ENCODE data around the gene TSPAN4. TPM values are rescaled to one million over a fixed set of nuclear protein-coding genes. Genes with fewer than 3 reads are reported as not detected.

Gene TSPAN4
- total and polyA plus RNA-seq, 9 of the 15 experiments (the other 6 are each of a cell fraction or from before 2014, with no cell fraction given): 0.07 to 31.0 (median 15.7) TPM

DNA sequence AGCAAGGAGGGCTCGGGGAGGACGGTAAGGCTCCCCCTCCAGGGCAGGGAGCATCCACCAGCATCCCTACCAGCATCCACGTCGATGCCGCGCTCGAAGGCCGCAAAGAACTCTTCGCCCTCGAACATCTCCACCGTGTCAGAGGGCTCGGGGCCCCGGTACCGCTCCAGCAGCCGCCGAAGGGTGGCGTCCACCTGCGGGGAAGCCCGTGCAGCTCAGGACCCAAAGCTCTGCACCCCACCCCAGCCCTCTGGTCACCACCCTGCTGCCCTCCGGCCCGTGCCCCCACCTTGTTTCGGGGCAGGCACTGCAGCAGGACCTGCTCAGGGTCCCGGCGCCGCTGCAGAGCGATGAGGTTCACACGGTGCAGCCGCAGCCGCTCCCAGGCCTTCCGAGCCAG, 42.2 kb upstream of the TSPAN4 start (continued):
- TF ChIP-seq, protein P1, sequence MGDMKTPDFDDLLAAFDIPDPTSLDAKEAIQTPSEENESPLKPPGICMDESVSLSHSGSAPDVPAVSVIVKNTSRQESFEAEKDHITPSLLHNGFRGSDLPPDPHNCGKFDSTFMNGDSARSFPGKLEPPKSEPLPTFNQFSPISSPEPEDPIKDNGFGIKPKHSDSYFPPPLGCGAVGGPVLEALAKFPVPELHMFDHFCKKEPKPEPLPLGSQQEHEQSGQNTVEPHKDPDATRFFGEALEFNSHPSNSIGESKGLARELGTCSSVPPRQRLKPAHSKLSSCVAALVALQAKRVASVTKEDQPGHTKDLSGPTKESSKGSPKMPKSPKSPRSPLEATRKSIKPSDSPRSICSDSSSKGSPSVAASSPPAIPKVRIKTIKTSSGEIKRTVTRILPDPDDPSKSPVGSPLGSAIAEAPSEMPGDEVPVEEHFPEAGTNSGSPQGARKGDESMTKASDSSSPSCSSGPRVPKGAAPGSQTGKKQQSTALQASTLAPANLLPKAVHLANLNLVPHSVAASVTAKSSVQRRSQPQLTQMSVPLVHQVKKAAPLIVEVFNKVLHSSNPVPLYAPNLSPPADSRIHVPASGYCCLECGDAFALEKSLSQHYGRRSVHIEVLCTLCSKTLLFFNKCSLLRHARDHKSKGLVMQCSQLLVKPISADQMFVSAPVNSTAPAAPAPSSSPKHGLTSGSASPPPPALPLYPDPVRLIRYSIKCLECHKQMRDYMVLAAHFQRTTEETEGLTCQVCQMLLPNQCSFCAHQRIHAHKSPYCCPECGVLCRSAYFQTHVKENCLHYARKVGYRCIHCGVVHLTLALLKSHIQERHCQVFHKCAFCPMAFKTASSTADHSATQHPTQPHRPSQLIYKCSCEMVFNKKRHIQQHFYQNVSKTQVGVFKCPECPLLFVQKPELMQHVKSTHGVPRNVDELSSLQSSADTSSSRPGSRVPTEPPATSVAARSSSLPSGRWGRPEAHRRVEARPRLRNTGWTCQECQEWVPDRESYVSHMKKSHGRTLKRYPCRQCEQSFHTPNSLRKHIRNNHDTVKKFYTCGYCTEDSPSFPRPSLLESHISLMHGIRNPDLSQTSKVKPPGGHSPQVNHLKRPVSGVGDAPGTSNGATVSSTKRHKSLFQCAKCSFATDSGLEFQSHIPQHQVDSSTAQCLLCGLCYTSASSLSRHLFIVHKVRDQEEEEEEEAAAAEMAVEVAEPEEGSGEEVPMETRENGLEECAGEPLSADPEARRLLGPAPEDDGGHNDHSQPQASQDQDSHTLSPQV (IDR thresholded peaks at IDR 0.05): no peak
- no peak for TF ChIP-seq NFIC (IDR thresholded peaks at IDR 0.05)

DNA sequence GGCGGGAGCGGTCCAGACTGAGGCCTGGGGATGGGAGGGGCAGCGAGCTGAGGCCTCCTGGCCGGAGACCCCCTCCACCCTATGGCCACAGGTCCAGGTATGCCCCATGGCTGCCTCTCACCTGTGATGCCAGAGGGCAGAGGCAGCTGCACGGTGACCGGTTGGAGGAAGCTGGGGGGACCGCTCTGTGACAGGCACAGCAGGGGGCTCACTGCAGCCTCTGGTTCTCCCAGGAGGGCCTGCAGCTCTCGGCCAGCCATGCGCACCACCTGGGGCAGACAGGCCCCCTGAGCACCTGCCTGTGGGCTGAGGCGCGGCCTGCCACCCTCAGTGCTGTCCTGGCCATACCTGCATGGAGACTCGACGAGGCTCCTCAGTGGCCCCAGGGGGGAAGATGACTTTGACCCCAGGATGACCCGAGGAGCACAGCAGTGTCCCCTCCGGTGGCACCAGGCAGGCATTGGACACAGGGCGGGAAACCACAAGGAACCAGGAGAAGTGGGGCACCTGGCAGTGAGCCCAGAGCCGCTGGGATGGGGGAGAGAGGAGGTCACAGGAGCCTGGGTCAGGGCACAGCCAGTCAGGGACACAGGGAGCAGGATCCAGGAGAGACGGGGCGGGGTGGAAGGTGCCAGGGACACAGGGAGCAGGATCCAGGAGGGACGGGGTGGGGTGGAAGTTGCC, 41.4 kb upstream of the TSPAN4 start:
- no peak overlapping the region for H2AFZ ChIP-seq (ENCODE audit: low read depth, low read length)
- no peak overlapping the region for H3K4me2 ChIP-seq (ENCODE audit: insufficient read depth, low read length)
- ChIA-PET POLR2A (interaction anchor here (0.5 to 1.9 kb wide), 3 partner anchors 8 to 9 kb away, joined by 3 to 6 read pairs (median 5); partner anchors contain the start of gene RPLP2), CTCF (ENCODE audit: low intra/inter-chr PET ratio) (no interaction called here)
- no TSS peak for BruUV-seq (replicated peaks)
- H3K79me2 ChIP-seq (ENCODE audit: control insufficient read depth, insufficient read depth, low read length): peaks cover 31% of the 10 kb centered on the region
- peaks cover 13 to 97% of the 10 kb centered on the region in 2 experiments for H3K4me1 ChIP-seq (replicated peaks in 1 of 2; ENCODE audit: control insufficient read depth in 2 of 2, insufficient read depth in 2 of 2, low read length in 2 of 2)
- ATAC-seq: no peak
- no peaks in the 10 kb centered on the region for H3K9me1 ChIP-seq (ENCODE audit: control insufficient read depth, insufficient read depth, low read length)
- no peaks in the 10 kb centered on the region for H4K20me1 ChIP-seq (replicated peaks; ENCODE audit: control insufficient read depth, insufficient read depth, low read length)
- FAIRE-seq: no peak
- H3K27ac ChIP-seq (ENCODE audit: extremely low read depth, low read depth, low read length): no peak overlapping the region
- no peak overlapping the region for H3K4me3 ChIP-seq
- no peak for DNase-seq (ENCODE audit: extremely low read depth in 1 of 4, low spot score in 3 of 4)
- intact Hi-C loops (cut with micrococcal nuclease) (no loop called here), in situ Hi-C loops (cut with MboI) (no loop called here)
- 87% methylated on average over 18 of the region's 20 CpGs for WGBS (ENCODE audit: insufficient coverage, low coverage, missing lambda C conversion rate)
- TF ChIP-seq NR2C1 (IDR thresholded peaks at IDR 0.05) (no peak), NR2C1 (tag; IDR thresholded peaks at IDR 0.05) (no peak), POLR2G (IDR thresholded peaks at IDR 0.05; ENCODE audit: low read depth, low read length) (peak; percentile 56), PYGO2 (tag; IDR thresholded peaks at IDR 0.05) (no peak)
- H3K9ac ChIP-seq (ENCODE audit: insufficient read depth in 1 of 2, low read depth in 2 of 2, low read length in 2 of 2): no peak overlapping the region; a peak in 1 of 4 replicates
- H3K9me3 ChIP-seq (replicated peaks; ENCODE audit: control insufficient read depth, insufficient read depth, low read depth, low read length): no peaks in the 10 kb centered on the region
- H3K36me3 ChIP-seq (ENCODE audit: control insufficient read depth, insufficient read depth, low read length): peaks cover 38% of the 10 kb centered on the region; the same call in 1 of the 3 replicates
- no peaks in the 10 kb centered on the region for H3K27me3 ChIP-seq (ENCODE audit: control insufficient read depth in 2 of 2, insufficient read depth in 2 of 2, low read length in 2 of 2)

Measured in K562 (cell line).